Measurements from ENCODE around the gene NPIPB8. TPM values are rescaled to one million over a fixed set of nuclear protein-coding genes. Genes with fewer than 3 reads are reported as not detected.
"Not testable (repeated sequence)": the region's sequence is repeated elsewhere in the genome, so short reads cannot be mapped to it uniquely, and the experiment has no call there.

NPIPB8 gene
- total RNA-seq = not detected

- ATAC-seq (ENCODE audit: low FRiP score); DNase-seq (ENCODE audit: low spot score): not testable (repeated sequence)
These were observed at the start of gene NPIPB8 for GRCh38 chr16:28637765-28638164. NPIPB8 (plus strand) TSS chr16:28638065; CDS start chr16:28638361, 296 bp downstream.

- ATAC-seq (ENCODE audit: low FRiP score) (no peak), DNase-seq (ENCODE audit: low spot score) (no peak)
- no peak for TF ChIP-seq CTCF (IDR thresholded peaks at IDR 0.05)
These were observed 48.8 kb upstream of the NPIPB8 start for GRCh38 chr16:28589069-28589468.

- TF ChIP-seq CTCF (IDR thresholded peaks at IDR 0.05) = no peak
- ATAC-seq (ENCODE audit: low FRiP score) = no peak
These were observed 47.9 kb upstream of the NPIPB8 start for GRCh38 chr16:28589930-28590329.

GRCh38 chr16:28590384-28591340 is 47.2 kb upstream of the NPIPB8 start:
- ATAC-seq (ENCODE audit: low FRiP score) (no peak), DNase-seq (ENCODE audit: low spot score) (no peak)
- no peak for TF ChIP-seq CTCF (IDR thresholded peaks at IDR 0.05)

More at GRCh38 chr16:28589930-28590329, 47.9 kb upstream of the NPIPB8 start:
- DNase-seq (ENCODE audit: low spot score) = no peak

- DNase-seq (ENCODE audit: low spot score) (no peak), ATAC-seq (ENCODE audit: low FRiP score) (no peak)
- no peak for TF ChIP-seq CTCF (IDR thresholded peaks at IDR 0.05)
These were observed 46.5 kb upstream of the NPIPB8 start for GRCh38 chr16:28591355-28591754.

- TF ChIP-seq CTCF (IDR thresholded peaks at IDR 0.05) = no peak
- ATAC-seq (ENCODE audit: low FRiP score) (no peak), DNase-seq (ENCODE audit: low spot score) (no peak)
These were observed 45.4 kb upstream of the NPIPB8 start for GRCh38 chr16:28592511-28592910.

GRCh38 chr16:28592979-28593553 is 44.8 kb upstream of the NPIPB8 start:
- DNase-seq (ENCODE audit: low spot score) = no peak
- no peak for ATAC-seq (ENCODE audit: low FRiP score)
- no peak for TF ChIP-seq CTCF (IDR thresholded peaks at IDR 0.05)

- not testable (repeated sequence) for ATAC-seq (ENCODE audit: low FRiP score); DNase-seq (ENCODE audit: low spot score)
These were observed 42.4 kb upstream of the NPIPB8 start for GRCh38 chr16:28595451-28595850.
